OCI-LY1 (cell line): ENCODE measurements around the gene GUCY1B1.

Experiments used
- EZH2 ChIP-seq: fragments of 200-600 bp; sonication (generic), shearing (Covaris generic); IDR thresholded peaks from 2 replicates; pipeline ENCODE4 v1.8.0; 2017; ENCODE audit warnings: borderline replicate concordance, mixed run types, mild to moderate bottlenecking, antibody characterized with exemption, low read length, moderate library complexity, mixed read lengths
- TF ChIP-seq, protein P1 (sequence below): fragments of 200-600 bp; sonication (generic), shearing (Covaris generic); IDR thresholded peaks from 2 replicates; pipeline ENCODE4 v1.5.1; 2017; ENCODE audit warnings: mild to moderate bottlenecking, antibody characterized with exemption, low read length, moderate library complexity, mixed read lengths

DNA sequence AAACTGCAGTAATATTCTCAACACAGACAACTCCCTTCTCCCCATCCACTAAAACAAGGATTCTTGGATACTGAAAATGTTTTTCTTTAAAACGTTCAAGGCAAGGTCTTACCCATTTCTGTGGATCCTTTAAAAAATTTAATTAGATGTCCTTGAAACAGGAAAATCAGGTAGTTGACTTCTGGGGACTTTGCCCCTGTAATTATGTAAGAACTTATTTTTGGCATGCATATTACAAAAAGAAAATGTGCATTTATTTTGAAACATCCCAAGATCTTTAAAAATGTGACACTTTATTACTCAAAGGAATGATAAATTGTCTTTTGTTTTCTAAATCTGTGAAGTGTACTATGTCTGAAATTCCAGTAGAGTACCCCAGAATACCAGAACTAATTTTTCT lies 25.8 kb downstream of the GUCY1B1 start:
- no peak for TF ChIP-seq EZH2
- TF ChIP-seq, protein P1, sequence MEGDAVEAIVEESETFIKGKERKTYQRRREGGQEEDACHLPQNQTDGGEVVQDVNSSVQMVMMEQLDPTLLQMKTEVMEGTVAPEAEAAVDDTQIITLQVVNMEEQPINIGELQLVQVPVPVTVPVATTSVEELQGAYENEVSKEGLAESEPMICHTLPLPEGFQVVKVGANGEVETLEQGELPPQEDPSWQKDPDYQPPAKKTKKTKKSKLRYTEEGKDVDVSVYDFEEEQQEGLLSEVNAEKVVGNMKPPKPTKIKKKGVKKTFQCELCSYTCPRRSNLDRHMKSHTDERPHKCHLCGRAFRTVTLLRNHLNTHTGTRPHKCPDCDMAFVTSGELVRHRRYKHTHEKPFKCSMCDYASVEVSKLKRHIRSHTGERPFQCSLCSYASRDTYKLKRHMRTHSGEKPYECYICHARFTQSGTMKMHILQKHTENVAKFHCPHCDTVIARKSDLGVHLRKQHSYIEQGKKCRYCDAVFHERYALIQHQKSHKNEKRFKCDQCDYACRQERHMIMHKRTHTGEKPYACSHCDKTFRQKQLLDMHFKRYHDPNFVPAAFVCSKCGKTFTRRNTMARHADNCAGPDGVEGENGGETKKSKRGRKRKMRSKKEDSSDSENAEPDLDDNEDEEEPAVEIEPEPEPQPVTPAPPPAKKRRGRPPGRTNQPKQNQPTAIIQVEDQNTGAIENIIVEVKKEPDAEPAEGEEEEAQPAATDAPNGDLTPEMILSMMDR: no peak
